ENCODE measurements around the gene AGR2.

GRCh38 chr7:16758036-16758435 is 46.8 kb downstream of the AGR2 start:
- TF ChIP-seq EZH2 (IDR thresholded peaks at IDR 0.05; ENCODE audit: borderline replicate concordance, low read length), result no peak
- no peak for TF ChIP-seq CTCF (IDR thresholded peaks at IDR 0.05; ENCODE audit: low read length)
